ENCODE data around the gene SLC44A3.

SLC44A3 gene

DNA sequence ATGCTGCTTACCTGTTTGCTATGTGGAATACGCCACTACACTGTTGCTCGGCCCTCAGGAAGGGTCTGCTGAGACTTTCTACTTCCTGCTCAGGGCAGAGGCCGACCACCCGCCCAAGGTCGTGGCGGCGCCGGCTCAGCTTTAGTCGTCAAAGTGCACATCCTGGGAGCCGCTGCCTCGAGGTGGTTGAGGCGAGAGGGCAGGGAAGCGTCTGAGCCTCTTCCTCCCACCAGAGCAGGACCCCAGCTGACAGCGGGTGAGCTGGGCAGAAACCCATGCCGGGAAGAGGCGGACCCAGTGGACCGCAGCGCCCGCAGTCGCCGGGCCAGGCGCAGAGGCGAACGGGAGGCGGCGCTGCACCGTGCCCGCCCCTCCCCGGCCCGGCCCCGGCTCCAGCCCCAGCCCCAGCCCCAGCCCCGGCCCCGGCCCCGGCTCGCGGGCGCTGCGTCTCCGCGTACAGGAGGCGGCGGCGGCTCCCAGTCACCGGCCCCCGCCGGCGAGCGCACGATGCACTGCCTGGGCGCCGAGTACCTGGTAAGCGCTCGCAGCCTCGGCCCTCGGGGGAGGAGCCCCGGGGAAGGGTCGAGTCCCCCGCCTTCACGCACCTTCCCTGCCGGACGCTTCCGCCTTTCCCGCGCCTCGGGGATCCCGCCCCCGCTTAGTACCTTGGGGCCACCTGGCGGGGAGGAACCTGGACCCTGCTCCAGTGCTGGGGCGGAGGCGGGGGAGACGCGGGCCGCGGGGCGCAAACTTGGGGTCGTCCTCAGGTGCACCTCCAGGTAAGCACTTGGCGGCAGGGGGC, at the start of gene SLC44A3:
Gene SLC44A3, plus strand, starts transcription at position 413 of the 802 bp plus-strand sequence. Its CDS starts 95 bp downstream, at position 508.
- peak in 1 of 2 experiments; percentile 50 for DNase-seq

DNA sequence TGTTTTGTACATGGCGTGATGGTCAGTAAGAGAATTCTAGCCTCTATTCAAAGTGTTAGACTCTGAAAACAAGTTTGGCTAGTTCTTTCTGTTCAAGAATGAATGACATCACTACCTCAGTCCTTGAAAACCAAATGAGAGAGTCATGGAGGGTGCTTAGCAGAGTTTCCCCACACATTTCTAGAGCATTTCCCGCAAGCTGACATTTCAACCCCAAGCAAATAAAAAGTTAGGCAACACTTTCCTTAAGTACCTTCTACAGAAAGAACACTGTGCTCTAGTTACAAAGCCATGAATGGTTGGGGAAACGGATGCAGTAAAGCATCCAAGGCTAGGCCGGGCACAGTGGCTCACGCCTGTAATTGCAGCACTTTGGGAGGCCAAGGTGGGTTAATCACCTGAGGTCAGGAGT, 47.9 kb upstream of the SLC44A3 start:
- no peak for DNase-seq

DNA sequence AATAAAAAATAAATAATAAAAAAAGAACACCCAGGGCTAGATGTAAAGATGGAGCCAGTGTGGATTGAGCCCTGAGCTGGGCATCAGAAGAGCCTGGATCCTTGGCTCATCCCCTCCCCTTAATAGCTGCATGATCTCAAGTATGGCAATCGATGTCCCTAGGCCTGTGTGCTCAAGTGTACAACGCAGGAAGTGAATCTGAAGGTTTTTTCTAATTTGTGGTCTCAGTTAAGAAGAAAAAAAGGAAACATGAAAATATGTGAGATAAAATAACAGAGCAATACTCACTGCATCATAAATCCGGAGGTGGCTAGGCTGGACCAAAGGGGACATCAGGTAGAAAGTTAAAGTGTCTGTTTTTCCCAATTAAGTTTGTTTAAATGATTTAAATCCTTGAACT, 47.3 kb upstream of the SLC44A3 start:
- no peak for DNase-seq

DNA sequence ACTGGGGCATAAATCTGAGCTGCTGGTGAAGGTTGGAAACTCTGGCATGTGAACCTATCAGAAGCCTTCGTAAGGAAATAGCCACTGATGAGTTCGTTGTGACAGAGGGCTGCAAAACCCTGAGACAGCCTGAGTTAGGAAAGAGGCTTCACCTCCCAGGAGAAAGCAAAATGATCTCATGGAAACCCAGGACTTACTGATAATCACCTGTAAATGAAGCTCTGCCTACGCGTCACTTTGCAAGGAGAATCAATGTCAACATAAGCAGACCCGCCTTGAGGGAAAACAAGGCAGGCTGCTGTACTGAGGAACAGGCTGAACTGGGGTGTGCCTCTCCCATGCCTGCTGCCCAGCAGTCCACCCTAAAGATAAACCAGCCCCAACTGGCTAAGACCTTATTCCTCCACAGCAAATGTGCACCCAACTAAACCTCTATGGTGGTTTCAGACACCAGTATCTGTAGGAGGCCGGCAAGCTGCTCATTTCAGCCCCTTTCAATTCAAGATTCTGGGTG, 46.8 kb upstream of the SLC44A3 start:
- DNase-seq, result no peak

GRCh38 chr1:94773931-94774422, 46.2 kb upstream of the SLC44A3 start:
- no peak for DNase-seq

GRCh38 chr1:94776474-94776873, 43.7 kb upstream of the SLC44A3 start:
- no peak for DNase-seq

DNA sequence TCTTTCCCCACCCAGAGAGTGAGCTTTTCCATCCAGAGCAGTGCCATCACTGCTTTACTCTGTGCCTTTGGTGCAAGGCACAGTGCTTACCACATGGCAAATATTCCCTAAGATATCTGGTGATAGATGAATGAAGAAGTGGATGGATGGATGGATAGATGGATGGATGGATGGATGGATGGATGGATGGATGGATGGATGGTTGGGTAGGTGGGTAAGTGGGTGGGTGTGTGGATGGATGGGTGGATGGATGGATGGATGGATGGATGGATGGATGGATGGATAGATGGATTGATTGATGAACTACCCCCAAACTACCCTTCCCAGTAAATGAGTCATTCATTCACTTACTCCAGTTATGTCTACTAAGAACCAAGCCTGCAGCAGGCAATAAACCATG, 42.9 kb upstream of the SLC44A3 start:
- no peak for DNase-seq

DNA sequence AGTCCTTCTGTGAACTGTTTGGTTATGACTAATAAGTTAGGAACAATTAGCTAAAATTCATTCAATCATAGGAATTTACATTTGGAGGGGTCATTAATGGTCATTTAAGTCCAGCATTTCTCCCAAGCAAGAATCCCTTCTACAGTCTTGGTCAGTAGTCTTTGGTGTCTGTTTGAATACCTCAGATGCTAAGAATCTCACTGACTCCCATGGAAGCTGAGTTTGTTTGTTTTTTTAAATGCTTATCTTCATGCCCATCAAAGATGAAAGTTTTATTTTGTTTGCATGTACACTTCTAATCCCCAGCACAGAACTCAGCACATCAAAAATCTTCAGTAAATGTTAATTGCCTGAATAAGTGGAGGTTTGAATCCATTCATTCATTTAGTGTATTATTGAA, 41.3 kb upstream of the SLC44A3 start:
- DNase-seq, result no peak

DNA sequence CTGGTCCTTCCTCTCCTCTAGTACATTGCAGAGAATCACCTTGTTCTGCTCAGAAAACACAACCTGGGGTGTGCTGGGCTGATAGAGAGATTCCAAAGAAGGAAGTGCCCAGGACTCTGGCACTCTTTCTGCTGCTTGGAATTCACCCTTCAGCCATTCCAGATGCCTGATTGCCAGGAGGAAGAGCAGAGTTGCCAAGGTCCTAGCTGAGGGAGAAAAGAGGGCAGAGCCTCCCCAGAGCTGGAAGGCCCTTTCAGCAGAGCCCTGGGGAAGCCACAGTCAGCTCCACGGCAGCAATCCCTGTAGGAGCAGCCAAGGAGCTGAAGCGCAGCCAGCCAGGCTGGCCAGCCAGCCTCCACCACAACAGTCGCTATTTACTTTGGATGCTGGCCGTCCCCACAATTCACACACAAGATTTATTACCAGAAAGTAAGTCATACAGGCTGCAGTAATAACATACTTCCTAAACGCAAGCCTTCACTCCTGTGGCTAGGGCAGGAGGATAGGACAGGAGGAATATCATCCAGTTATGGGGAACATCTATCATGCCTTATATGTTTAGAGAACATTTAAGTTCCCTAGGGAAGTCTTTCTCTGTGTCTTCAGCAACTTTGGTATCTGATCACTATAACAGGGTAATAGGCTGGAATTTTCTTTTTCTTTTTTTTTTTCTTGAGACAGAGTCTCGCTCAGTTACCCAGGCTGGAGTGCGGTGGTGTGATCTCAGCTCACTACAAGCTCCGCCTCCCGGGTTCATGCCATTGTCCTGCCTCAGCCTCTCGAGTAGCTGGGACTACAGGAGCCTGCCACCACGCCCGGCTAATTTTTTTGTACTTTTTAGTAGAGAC, 36.6 kb upstream of the SLC44A3 start:
- DNase-seq, result no peak

DNA sequence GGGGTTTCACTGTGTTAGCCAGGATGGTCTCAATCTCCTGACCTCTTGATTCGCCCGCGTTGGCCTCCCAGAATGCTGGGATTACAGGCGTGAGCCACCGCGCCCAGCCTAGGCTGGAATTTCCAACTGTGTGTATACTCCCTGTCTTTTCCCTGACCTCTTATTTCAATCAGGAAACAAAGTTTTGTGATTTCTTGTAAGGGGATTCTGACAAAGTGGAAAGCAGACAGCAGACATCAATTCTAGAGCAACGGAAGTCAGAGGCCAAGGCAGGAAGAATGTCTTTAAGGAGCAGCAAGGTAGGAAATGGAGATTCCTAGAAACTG, 36.0 kb upstream of the SLC44A3 start:
- no peak for DNase-seq

DNA sequence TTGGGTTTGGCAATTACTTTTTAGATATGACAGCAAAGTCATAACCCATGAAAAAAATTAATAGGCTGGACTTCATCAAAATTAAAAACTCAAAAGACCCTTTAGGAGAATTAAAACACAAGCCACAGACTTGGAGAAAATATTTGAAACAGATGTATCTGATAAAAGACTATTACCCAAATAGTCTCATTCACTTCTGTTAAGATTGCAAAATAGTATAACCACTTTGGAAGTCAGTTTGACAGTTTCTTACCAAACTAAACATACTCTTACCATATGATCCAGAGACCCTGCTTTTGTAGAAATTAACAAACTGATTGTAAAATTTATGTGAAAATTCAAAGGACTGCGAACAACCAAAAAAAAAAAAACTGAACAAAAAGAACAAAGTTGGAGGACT, 32.5 kb upstream of the SLC44A3 start:
- no peak for DNase-seq

- DNase-seq, result no peak
Observed at GRCh38 chr1:94790246-94790645, 29.9 kb upstream of the SLC44A3 start.

- no peak for DNase-seq
Observed at GRCh38 chr1:94790670-94791069, 29.5 kb upstream of the SLC44A3 start.

DNA sequence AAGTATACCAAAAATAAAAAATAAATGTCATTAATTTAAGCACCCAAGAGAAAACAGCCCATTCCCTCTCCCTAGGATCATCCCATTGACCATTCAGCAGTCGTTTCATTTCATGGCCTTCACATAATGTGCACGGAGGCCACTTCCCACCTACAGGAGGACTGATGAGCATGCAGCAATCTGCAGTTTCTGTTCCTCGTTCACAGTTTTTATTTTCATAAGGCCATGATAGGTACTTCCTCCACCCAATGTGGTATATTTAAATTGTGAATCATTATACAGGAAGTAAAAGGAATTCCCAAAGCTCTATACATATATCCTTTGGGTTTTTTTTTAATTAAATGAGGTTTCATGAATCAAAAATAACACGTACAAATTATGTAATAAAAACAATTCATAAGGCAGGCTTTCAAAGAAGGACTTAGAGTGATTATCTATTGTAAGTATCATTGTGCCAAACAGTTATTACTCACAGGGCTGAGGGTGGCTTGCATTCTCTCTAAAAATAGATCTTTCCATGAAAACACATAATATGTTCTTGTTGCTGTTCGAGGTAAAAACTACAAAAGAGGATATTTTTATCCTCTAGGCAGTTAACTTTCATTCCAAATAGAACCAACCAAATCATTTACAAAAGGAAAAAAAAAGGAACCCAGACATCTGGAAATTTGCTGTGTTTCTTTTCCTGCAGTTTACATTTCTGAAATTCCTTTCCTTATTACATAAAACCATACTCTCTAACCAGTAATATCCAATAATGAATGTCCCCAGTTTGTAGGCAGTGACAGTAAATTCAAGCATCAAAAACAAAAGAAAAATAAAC, 27.5 kb upstream of the SLC44A3 start:
- no peak for DNase-seq

DNA sequence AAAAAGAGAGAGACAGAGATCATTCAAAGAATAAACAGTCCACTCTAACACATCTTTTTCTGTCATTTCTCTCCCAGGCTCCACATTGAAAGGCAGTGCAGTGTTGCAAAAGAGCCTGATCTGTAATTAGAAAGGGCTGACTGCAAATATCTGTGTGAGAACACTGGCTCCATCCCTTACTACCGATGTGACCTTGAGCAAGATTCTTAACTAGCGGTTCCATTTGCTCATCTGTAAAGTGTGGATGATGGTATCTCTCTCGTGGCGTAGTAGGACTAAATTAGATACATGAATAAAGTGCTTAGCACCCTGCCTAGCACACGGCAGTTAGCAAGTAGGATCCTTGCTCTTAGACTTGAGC, 26.9 kb upstream of the SLC44A3 start:
- no peak for DNase-seq

DNA sequence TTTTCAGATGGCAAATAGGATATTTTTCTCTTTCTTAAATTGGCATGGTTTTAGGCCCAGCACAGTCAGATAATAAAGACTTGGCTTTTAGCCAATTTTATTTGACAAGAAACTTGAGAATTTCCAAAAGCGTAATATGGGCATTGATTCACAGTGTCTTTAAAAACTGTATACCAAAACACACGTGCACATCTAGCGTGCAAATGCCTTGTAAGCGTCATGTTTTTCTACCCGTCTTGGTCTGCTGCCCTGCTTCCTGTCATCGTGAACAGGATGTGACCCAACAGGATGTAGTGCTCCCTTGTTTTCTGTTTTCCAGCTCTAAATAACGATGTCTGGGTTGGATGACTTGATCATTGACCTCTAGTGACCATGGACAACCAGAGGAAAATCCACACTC, 24.7 kb upstream of the SLC44A3 start:
- DNase-seq, result no peak

GRCh38 chr1:94796266-94796665, 23.9 kb upstream of the SLC44A3 start:
- no peak for DNase-seq

DNA sequence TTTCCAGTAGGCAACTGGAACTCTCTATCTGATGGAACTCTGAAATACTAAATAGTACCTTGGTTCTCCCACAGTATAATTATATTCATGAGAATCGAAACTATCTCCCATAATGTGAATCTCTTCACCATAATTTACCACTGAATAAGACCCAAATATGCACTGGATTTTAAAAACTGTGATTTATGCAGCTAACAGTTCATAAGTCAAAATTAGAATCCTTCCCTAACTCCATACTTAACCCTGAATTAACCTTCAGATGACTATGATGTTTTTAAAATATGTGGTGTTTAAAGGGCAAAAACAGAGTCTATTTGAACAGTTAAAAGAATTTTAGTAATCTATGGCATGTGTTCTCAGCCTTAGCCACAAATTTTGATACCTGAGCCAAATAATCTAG, 22.9 kb upstream of the SLC44A3 start:
- DNase-seq, result no peak

GRCh38 chr1:94798054-94798453, 22.1 kb upstream of the SLC44A3 start:
- DNase-seq, result no peak

- DNase-seq, result no peak
Observed at GRCh38 chr1:94798462-94798861, 21.7 kb upstream of the SLC44A3 start.

DNA sequence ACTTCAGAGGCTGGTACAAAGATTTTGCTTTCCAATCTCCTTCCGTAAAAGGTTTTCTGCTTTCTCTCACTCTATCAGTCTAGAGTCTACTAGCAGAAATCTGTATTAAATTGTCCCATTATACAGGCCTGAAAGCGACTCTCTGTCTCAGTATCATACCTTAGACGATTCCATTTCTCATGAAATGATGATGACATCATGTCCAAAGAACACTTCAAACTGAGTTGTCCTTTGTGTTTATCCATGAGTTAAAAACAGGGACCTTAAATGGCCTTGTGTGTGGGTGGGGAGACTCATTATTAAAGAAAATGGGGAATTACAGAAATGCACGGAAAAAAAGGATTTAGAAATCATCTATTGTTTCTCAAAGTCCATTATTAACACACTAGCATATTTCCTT, 21.0 kb upstream of the SLC44A3 start:
- no peak for DNase-seq

GRCh38 chr1:94801919-94802546, 18.1 kb upstream of the SLC44A3 start:
- no peak for DNase-seq

- DNase-seq, result no peak
Observed at GRCh38 chr1:94803106-94803505, 17.1 kb upstream of the SLC44A3 start.
